Posterior cingulate gyrus (tissue), 11 donors: ENCODE data around the gene FAF1.

ENCODE experiments used
- DNase-seq, 10 donors: peaks; one replicate each; pipeline versions ENCODE4 v3.0.0 to v3.0.0-alpha.2; 2020 to 2021; ENCODE audit warnings: mixed read lengths in 3 of 10
- intact Hi-C: fragments of 100-400 bp; cut with DNase I; formaldehyde crosslinking; loops from one replicate; pipeline ENCODE4 v1.15.1; 2023

The FAF1 gene

DNA sequence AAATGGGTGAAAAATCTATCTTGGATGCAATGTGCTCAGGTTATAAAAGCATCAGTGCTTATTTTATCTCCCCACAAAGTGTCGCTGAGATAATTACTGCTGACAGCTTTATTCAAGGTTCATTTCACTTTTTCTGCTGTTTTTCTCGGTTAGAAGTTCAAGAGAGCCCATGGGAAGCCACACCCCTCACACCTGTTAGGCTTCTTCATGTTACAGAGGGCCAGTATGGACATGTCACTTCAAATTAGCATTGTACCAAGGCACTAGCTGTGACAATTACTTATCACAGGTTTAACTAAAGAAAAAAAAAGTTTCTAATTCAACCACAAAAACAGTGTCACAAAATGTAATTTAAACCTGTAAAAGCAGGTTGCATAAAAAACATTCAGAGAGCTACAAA, 349.5 kb downstream of the FAF1 start:
- intact Hi-C loops, result no loop called here
- no peak for DNase-seq

DNA sequence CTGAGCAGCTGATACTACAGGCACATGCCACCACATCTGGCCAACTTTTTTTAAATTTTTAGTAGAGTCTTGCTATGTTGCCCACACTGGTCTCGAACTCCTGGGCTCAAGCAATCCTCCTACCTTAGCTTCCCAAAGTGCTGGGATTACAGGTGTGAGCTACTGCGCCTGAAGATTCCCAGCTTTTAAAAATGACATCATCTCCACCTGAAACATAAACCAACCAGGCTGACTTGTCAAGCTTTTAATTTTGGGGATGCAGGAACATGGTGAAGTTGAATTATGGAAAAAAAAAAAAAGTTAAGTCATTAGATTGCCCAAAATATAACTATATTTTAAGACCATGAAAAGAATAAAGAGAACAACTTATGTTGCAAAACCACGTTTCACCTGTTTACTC, 350.6 kb downstream of the FAF1 start:
- intact Hi-C loops, result loop anchor here (5.0 kb wide), 1 partner anchor 242 kb away; no protein-coding TSS in a partner anchor
- no peak for DNase-seq

DNA sequence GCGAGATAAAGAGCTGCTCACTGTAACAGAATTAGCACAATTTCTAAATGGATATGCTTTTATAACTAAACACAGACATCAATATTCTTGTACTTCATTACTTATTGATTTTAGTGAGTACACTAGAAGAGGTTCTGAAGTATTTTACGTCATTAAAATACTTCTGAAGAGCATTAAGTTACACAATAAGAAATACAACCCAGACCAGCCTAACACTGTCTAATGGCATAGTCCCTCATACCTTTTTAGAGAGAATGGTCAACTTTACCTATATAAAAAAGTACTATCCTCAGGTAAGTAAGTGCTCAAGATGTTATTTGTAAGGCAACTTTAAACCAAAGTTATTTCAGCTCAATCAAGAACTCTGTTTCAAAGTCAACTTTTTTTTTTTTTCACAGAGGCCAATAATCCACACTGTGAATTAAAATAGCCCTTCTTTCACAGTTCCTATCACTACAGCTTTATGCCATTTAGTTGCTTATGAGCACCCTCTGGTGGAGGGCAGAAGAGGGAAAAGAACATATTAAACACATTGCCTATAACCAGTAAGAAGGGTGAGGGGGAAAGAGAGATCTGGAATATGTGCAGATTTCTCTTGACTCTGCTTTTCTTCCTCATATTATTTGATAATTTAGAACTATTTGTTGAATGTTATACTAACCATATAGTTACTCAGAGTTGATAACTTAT, 354.7 kb downstream of the FAF1 start:
- DNase-seq, result no peak
- intact Hi-C loops, result loop anchor here (5.0 kb wide), 1 partner anchor 238 kb away; no protein-coding TSS in a partner anchor

DNA sequence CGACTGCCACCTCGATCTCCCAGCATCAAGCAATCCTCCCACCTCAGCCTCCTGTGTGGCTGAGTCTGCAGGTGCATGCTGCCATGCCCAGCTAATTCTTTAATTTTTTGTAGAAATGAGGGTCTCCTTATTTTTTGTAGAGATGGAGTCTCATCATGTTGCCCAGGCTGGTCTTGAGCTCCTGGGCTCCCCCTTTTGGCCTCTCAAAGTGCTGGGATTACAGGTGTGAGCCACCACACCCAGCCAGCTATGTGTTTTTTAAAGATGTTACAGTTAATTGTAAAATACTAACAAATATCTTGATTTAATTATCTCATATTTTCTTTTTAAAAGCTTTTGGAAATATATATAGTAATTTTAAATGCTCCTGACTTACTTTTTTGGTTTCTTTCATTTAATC, 355.5 kb downstream of the FAF1 start:
- intact Hi-C loops, result no loop called here

DNA sequence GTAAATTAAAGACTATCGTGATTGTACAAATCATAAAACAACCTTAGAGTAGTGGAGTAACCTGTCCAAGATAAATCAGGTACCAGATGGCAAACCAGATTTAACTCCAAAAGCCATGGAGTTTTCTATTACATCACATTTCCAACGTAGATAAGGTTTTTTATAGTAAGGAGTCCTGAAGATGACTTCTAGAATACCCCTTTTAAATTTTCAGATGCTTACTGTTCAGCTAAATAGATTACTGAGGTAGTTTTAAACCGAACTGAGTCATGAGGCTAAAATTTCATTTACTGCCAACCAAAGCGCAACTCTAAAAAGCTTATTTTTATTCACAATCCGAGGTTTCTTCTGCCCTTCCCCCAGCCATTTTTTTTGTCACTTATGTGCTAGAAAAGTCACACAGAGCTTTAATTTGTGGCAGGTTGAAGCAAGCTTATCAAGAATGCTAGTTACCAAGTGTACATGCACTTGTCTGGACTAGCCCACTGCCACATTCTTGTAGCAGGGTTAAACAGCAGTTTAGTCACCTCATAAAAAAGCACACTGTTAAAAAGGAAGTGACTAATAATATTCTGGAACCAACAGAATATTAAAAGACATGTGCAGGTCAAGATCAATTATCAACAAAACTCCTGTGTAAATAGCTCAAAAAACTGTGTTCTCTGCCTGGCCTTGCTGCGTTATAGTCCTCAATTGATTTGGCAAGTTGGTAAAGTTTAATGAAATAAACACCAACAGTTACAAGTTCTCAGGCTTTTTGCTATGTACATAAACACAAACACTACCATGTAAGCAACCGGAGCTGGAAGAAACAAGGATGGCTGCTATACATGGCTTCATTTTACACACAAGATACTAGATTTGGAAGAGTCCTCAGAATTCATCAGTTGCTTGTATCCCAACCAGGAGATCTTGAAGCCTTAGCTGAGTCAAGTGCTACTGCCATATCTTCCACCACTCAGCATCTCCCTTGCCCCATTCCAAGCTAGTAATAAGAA, 356.5 kb downstream of the FAF1 start:
- intact Hi-C loops, result no loop called here
- DNase-seq, result no peak

More for the DNA sequence above, 355.5 kb downstream of the FAF1 start:
- DNase-seq, result no peak

DNA sequence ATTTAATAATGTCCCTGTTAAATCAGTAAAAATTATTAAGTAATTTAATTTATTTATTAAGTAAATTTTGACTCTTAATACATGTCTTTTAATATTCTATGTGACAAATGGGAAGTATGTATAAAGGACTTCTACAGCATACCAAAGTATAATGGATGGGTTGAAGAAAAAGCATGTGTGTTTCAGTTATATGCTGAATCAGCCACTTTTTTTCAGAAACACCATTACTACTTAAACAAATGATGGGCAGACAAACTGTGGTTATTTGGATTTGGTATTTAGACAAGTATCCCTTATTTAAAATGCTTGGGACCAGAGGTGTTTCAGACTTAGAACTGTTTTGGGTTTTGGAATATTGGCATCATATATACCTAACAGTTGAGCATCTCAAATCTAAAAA, 360.5 kb downstream of the FAF1 start:
- intact Hi-C loops, result no loop called here
- no peak for DNase-seq

DNA sequence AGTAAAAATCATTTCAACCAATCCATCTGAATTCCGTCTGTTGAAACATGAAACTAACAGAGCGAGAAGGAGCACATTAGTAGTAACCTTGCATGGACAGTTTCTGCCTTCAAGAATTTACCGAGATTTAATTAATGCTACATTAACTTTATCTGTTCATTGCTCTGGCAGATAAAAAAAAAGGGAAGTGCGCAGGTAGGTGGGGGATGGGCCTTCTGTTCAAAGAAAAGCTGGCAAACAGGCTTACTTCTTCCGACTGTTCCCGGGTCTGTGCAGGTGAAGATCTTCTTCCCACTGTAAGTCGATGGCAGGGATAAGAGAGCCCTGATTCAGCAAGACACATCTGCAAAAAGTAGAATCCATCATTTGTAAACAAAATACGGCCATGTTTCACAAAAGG, 364.2 kb downstream of the FAF1 start:
- intact Hi-C loops, result no loop called here
- no peak for DNase-seq

DNA sequence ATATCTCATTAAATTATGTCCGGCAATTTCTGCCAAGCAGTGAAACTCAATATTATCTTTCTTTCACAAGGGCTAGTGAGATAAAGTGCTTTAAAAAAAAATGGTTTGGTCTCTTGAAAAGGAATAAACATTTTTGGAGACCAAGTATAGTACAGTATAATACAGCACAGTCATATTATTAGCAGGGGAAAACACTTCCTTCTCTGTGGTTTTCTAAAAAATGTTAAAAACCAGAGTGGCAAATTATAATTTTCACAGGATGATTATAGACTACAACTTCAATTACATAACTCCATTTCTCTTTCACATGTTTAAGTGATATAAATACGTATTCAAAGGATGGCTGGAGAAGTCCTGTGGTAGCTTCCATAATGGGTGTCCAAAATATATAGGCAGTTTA, 366.6 kb downstream of the FAF1 start:
- no peak for DNase-seq
- intact Hi-C loops, result no loop called here

DNA sequence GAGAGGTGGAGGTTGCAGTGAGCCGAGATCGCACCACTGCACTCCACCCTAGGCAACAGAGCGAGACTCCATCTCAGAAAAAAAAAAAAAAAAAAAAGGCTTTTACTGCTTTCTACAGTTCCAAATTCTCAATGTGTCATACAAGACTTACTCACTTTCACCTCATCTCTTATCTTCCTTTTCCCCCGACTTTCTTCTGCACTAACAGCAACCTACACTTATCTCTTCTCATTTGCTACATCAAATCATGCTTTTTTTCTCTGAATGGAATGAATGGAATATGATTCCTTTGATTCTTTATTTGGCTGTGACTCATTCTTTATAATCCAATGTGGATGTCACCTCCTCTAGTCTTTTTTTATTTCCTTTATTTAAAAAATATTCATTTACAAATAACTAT, 368.5 kb downstream of the FAF1 start:
- intact Hi-C loops, result no loop called here

DNA sequence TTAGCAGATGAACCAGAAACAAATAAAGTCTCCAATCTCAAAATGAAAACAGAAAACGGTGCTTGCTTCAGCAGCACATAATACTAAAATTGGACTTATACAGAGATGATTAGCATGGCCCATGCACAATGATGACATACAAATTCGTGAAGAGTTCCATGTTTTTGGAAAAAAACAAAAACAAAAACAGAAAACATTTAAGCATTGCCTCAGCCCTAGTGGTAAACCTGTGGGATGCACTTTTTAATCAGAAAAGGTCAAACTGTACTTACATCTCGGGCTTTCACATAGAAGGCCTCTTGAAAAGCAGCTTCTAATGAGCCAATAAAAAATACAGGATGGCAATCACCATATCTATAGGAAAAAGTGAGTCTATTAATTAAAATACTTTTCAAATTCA, 377.7 kb downstream of the FAF1 start:
- intact Hi-C loops, result no loop called here
- DNase-seq, result no peak

More for the DNA sequence above, 368.5 kb downstream of the FAF1 start:
- no peak for DNase-seq

DNA sequence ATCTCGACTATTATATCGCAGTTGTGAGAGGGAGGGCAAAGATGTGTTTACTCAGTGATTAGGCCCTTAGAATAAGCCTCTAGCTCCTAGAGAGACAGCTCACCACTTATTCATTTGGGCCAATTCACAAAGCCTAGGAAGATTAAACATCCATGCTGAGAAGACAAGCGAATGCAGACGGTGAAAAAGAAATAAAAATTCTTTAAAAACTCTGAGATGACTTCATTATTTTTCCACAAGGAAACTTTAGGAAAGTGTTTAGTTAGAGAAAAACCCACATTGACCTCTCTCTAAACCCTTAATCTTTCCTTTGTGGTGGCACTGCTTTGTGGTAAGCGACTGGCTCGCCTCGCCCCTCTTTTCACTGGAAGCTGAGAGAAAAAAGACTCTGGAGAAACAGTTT, 390.0 kb downstream of the FAF1 start:
- DNase-seq, result no peak
- intact Hi-C loops, result no loop called here

DNA sequence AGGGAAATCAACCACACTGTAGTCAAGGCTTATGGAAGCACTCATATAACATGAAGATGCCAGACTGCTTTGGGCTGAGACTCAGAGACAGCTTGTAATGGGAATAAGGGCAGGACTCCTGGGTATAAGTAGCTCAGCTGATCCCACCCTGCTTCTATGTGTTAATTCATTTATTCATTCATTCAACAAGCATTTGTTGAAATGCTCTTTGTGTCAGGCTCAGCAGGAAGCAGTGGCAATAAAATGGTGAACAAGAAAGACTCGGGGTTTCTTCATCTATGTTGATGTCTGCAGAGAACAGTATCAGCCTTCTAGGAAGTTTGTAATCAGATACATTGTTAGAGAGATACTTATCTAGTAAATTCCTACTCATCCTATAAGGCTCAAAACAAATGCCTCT, 391.3 kb downstream of the FAF1 start:
- intact Hi-C loops, result no loop called here
- no peak for DNase-seq

DNA sequence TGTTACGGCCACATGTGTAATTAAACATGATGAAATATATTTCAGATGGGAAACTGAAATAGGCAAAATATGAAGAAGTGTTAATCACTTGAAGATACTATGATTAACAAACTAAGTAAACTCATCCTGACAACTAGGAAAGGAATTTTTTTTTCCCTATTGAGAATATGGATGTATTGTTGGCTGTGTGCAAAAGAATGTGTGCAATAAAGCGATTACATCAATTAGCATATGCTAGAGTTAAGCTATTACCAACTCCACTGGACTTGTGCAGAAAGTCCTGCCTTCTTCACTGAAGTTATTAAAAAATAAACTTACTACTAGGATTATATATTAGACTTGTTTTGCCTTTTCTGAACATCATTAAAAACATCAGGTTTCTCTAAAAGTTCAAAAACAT, 393.7 kb downstream of the FAF1 start:
- no peak for DNase-seq
- intact Hi-C loops, result no loop called here

DNA sequence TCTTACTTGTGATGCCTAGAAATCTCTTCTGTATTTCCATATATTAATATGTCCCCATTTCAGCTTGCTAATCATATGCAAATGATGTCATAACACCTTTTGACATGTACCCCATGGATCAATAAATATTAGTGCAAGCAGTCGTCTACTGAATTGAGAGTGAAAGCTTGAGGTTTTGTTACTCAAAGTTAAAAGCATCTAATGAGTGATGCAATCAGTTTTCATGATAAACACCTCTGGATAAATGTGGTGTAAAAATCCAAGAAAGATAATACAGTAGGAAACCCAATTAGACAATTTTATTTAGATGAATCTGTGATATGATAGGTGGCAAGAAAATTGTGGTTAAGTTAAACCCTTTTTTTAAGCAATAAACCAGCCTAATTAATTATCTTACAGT, 395.6 kb downstream of the FAF1 start:
- no peak for DNase-seq
- intact Hi-C loops, result no loop called here

DNA sequence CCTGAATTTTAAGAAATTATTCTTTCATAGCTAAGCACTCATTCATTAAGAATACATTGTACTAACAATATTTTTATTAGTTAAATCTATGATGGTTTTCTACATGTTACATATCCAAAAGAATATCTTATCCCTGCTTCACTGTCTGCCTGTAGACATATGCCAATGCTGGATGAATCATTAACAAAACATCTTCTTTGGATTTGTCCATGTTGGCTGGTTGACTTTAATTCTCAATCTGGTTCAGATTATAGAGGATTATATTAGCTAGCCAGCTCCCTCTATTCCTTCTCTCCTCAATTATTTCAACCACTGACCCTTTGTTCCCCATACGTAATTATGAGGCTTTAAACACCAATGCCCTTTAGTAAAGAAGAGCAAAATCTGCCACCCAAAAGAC, 398.0 kb downstream of the FAF1 start:
- intact Hi-C loops, result no loop called here
- no peak for DNase-seq

DNA sequence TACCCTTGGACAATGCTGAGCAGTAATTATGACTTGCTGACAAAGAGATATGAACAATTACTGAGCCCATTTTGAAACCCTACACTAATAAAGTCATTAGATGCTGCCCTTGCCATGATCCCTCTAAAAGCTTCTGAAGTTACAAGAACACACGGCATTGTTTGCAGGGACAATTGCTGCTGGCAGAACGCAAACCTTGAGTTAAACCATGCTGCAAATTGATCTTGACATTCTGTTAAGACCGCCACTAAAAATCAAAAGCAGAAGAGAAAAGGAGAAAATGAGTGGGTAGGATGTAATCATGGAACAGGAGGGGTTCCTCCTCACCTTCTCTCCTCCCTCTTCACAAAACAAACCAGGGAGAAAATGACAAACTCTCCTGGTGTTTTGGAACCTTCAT, 400.6 kb downstream of the FAF1 start:
- intact Hi-C loops, result no loop called here
- no peak for DNase-seq

DNA sequence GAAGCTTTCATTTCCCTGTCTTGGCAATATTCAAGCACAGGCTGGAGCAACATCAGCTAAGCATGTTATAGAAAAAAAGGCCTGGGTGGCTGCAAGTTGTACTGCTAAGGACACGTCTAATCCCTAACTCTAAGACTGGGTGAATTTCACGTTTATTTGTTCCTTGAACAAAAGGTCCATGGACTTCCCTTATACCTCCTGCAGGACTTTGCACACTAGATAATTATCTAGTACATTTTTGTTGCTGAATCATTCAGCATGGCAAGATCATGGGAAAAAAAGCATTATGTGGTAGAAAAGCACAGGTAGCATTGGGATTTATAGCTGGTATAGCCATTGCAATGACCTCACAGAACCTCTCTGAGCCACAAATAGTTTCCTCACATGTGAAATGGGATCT, 406.1 kb downstream of the FAF1 start:
- no peak for DNase-seq
- intact Hi-C loops, result no loop called here

DNA sequence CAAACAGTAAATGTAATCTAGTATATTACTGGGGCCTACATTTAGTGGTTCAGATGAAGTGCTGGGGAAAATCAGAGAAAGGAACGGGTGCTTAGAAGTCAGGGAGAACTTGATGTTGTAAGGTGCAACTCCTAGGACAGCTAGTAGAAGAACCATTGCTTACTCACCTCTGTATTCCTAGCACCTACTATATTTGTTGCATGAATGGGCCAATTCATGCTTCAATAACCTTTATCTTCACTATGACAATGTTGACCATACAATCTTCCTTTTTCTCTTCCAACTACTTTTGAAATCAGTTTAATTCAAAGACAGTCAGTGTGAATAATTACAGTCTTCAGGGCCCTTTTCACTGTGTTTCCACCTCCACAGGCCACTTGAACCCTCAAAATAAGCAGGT, 411.8 kb downstream of the FAF1 start:
- no peak for DNase-seq
- intact Hi-C loops, result no loop called here

DNA sequence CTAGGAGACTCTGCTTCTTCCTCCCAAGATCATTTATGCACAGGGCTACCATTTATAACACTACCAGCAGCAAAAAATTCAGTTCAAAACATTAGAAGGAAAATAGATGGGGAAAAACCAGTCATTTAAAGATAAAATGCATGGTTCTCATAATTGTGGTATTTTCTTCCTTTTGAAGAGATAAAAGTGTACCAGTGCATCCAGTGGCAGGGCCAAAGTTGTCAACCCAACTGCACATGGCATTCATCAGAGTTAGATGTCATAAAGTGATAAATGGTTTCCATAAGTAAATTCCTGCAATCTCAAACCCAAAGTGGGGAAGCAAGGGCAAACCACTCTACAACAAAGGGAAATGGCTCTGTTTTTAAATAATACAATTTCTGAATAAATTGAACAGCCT, 417.7 kb downstream of the FAF1 start:
- intact Hi-C loops, result no loop called here
- no peak for DNase-seq

DNA sequence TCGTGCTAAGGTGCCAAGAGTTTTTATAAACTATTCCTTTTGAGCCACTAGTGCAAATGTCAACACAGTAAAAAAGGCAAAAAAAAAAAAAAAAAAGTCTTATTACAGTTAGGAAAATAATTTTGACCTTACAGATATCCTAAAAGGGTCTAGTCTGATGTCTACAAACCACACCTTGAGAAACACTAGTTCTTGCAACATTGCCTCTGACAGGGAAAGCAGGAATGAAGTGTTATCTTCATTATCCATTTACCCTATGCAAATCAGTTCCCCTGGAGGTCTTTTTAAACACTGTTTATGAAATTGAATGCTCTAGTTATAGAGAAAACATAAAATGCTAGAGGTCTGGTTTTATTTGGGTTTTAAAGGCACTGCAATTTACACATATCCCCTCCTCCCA, 421.6 kb downstream of the FAF1 start:
- intact Hi-C loops, result no loop called here
- DNase-seq, result no peak

DNA sequence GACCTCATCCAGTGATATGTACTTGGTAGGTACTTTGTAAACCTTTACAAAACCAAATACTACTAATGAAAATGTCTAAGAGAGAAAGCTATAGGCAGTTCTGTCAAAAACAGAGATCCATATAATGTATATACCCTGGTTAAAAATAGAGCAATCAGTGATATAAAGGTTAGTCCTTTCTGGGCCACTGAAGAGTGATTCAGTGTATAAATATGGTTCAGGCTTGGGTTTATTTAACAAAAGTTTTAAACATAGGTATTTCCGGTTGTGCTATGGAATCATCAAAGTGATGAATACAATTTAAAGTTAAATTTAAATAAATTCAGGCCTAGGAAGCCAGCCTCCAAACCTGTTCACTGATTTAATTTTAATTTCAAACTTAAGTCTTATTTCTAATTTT, 428.5 kb downstream of the FAF1 start:
- intact Hi-C loops, result no loop called here
- DNase-seq, result no peak

DNA sequence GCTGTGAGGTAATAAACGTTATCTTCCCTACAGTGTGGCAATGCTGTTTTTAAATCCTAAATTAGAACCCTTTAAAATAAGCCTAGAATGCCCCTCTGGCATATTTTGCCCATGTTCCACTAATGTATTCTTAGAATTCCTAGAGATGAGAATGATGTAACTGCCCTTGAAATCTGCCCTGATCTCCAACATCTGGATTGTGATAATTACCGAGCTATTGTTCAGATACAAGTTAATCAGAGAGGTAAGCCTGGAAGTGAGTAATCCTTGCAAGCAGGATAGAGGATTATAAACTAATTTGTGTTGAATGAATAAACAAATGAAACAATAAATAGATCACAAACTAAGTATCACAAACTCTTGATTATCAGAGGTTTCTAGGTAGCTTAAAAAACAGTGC, 429.0 kb downstream of the FAF1 start:
- no peak for DNase-seq
- intact Hi-C loops, result no loop called here
